RWPE2 (cell line): ENCODE results near the gene TGFBR1.

Experiments used
- ATAC-seq: fragments of 200-7000 bp; cut with Tn5 transposase; 3 replicates; pipeline ENCODE4 v1.9.1; 2021; ENCODE audit warnings: low read depth
- DNase-seq: peaks from one replicate; pipeline ENCODE4 v3.0.0-alpha.2; 2020; ENCODE audit warnings: low spot score
- H3K27ac ChIP-seq: fragments of 450-650 bp; 2 replicates; pipeline ENCODE4 v1.5.1; 2017; ENCODE audit warnings: mild to moderate bottlenecking; ENCODE audit not compliant: poor library complexity, severe bottlenecking
- H3K27me3 ChIP-seq: fragments of 250-450 bp; sonication (Bioruptor Pico); 2 replicates; pipeline ENCODE4 v1.5.1; 2021; ENCODE audit warnings: mild to moderate bottlenecking, moderate library complexity; ENCODE audit not compliant: insufficient read depth, poor library complexity, severe bottlenecking
- H3K36me3 ChIP-seq: fragments of 250-450 bp; sonication (Bioruptor Pico); 2 replicates; pipeline ENCODE4 v1.5.1; 2020; ENCODE audit warnings: low read depth, mild to moderate bottlenecking, moderate library complexity
- H3K4me1 ChIP-seq: fragments of 250-450 bp; sonication (Bioruptor Pico); 2 replicates; pipeline ENCODE4 v1.5.1; 2021; ENCODE audit warnings: mild to moderate bottlenecking, moderate library complexity; ENCODE audit not compliant: insufficient read depth, poor library complexity, severe bottlenecking
- H3K4me3 ChIP-seq: fragments of 250-450 bp; sonication (Bioruptor Pico); 2 replicates; pipeline ENCODE4 v1.5.1; 2021; ENCODE audit warnings: mild to moderate bottlenecking, moderate library complexity; ENCODE audit not compliant: severe bottlenecking
- H3K9me3 ChIP-seq: fragments of 250-450 bp; sonication (Bioruptor Pico); 2 replicates; pipeline ENCODE4 v1.5.1; 2021; ENCODE audit warnings: mild to moderate bottlenecking, moderate library complexity; ENCODE audit not compliant: severe bottlenecking
- CTCF ChIP-seq: fragments of 450-650 bp; IDR thresholded peaks from one replicate; pipeline ENCODE4 v1.5.1; 2017; ENCODE audit warnings: mild to moderate bottlenecking, moderate library complexity; ENCODE audit not compliant: poor library complexity, severe bottlenecking

TGFBR1 gene

GRCh38 chr9:99185934-99186333 is 81.0 kb downstream of the TGFBR1 start:
- Histone ChIP-seq H3K27me3 (peaks cover 6% of the 10 kb centered on the region), H3K27ac (no peak overlapping the region), H3K4me1 (no peaks in the 10 kb centered on the region), H3K9me3 (no peaks in the 10 kb centered on the region), H3K4me3 (no peak overlapping the region), H3K36me3 (no peaks in the 10 kb centered on the region)
- TF ChIP-seq CTCF: no peak
- ATAC-seq (no peak), DNase-seq (no peak)

- Histone ChIP-seq H3K4me1 (no peaks in the 10 kb centered on the region), H3K9me3 (no peaks in the 10 kb centered on the region), H3K27ac (no peak overlapping the region), H3K4me3 (no peak overlapping the region), H3K36me3 (no peaks in the 10 kb centered on the region), H3K27me3 (peaks cover 6% of the 10 kb centered on the region)
- ATAC-seq (no peak), DNase-seq (no peak)
- TF ChIP-seq CTCF: no peak
Measured at GRCh38 chr9:99187311-99187710, 82.4 kb downstream of the TGFBR1 start.

- no peak for TF ChIP-seq CTCF
- Histone ChIP-seq H3K27ac (no peak overlapping the region), H3K9me3 (no peaks in the 10 kb centered on the region), H3K4me3 (no peak overlapping the region), H3K27me3 (peaks cover 15% of the 10 kb centered on the region), H3K4me1 (no peaks in the 10 kb centered on the region), H3K36me3 (no peaks in the 10 kb centered on the region)
- ATAC-seq: no peak
- no peak for DNase-seq
Measured at GRCh38 chr9:99189186-99189585, 84.3 kb downstream of the TGFBR1 start.

- DNase-seq: no peak
- no peak overlapping the region for H3K27ac ChIP-seq
- peaks cover 22% of the 10 kb centered on the region for H3K27me3 ChIP-seq
- H3K36me3 ChIP-seq: no peaks in the 10 kb centered on the region
- ATAC-seq: no peak
- no peaks in the 10 kb centered on the region for H3K4me1 ChIP-seq
- no peaks in the 10 kb centered on the region for H3K9me3 ChIP-seq
- no peak overlapping the region for H3K4me3 ChIP-seq
- TF ChIP-seq CTCF: no peak
Measured at GRCh38 chr9:99189887-99190596, 85.1 kb downstream of the TGFBR1 start.

GRCh38 chr9:99190597-99191283 is 85.8 kb downstream of the TGFBR1 start:
- ATAC-seq (no peak), DNase-seq (no peak)
- TF ChIP-seq CTCF: no peak
- Histone ChIP-seq H3K9me3 (no peaks in the 10 kb centered on the region), H3K27ac (no peak overlapping the region), H3K4me3 (no peak overlapping the region), H3K4me1 (no peaks in the 10 kb centered on the region), H3K36me3 (no peaks in the 10 kb centered on the region), H3K27me3 (peaks cover 25% of the 10 kb centered on the region)
